Activated CD8-positive, alpha-beta memory T cell treated with anti-CD3 and anti-CD28 coated beads, Interleukin-2, amount 50 U/mL, for 1 hour (primary cell): ENCODE data around the gene WWC2.
"Not testable (repeated sequence)": the region's sequence is repeated elsewhere in the genome, so short reads cannot be mapped to it uniquely, and the experiment has no call there.

Experiments
- DNase-seq: peaks from one replicate; pipeline ENCODE4 v3.0.0-alpha.2; 2020; ENCODE audit errors: extremely low read depth

Gene WWC2

DNA sequence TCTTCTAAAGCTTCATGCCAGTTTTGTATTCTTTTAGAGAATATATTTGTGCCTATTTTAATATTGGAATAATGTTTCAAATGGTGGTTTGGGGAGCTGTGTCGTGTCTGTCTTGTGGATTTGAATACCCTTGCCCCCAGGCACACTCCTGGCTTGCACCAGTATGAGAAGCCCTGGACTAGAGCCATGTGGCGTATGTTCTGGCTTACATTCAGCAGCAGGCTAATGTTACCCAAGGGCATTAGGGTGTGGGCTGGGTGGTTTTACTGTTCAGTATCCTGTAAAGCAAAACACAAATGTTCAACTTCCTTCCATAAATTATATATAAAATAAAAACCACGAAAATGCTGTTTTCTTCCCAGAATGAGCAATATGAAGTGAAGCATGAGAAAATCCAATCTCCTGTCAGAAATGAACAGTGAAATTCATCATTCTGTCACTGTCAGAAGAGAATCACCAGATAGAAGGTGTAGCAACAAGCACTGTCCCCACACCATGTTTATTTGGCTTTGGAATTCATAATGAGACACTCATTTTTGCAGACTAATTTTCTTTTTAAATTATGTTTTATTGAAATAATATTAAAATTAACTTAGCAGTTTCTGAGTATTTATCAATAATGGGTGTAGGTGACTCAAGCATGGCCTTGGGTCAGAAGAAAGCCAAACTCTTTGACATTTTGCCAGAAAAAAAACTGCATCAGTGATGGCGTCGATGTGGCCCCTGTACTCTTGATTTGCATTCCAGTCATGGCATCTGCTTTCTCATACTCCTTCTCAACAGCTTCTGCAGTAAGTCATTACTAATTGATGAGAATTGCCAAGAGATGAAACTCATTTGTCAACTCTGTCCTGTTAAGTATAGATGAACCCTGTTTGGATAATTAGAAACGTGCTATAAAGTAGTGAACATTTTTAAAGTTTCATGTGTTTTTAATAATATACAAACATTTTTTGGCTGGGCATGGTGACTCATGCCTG, 43.8 kb downstream of the WWC2 start:
- no peak for DNase-seq

DNA sequence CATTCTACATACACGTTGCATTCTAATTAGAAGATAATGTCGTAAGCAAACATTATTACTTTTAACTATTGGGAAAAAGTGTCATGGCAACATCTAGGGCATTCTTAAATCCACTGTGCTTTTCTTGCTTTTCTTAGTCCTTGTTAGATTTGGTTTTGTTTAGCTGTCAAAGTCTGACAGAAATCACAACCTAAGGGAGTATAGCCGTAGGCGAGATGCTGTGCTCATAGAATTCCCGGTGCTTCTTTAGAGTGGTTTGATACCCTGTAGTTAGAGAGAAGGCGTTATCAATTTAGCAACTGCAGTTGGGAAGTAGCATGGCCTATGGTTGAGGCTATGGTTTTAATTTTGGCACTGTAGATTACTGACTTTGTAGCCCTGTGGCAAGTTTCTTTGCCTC, 45.7 kb downstream of the WWC2 start:
- no peak for DNase-seq

DNA sequence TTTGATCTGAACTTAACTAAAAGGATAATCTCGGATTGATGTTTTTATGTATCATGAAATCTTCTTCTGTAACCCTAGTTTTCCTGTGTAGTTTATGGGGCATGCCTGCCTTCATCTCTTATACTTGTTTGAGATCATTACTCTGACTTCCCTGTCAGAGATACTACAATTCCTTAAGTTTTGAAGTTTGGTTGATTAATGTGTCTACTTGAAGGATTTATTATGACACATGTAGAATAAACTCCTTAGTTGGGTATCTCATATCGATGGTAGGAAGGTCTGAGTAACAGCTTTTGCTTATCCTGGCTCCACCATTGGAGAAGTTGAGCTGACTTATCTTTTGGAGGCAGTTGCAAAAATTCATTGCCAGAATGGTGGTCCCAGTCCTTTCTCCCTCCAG, 46.7 kb downstream of the WWC2 start:
- no peak for DNase-seq

DNA sequence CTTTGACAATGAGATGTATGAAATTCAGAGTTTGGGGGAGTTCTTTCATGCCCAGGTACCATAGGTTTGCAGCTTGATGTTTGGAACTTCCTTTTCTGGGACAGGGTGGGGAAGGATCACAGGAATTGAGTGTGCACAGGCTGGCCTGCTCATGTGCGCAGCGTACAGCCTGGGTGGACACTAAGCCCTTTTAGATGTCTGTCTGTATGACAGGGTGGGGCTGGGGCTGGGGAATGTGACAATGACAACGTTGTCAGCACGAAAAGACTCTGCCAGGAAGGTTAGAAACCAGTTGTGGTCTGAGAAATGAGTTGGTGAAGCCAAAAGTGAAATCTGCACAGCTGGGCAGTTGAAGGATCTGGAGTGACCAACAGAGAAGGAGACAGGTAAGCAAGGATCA, 47.4 kb downstream of the WWC2 start:
- DNase-seq, result no peak

DNA sequence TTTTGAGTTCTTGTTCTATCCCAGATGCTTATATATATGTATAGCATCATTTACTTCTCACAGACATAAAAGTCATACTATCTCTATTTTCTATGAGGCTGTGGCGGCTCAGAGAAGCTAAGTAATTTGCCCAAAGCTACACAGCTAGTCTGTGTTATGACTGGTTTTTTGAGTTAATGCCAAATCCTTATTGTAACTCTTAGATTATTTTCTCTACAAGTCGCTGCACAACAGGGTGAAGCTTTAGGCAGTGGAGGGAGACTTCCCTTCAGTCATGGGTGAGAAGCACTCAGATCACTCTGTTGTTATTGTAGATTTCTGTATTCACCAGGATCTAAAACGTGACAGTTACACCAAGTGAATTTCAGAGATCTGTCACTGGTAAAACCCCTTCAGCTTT, 48.1 kb downstream of the WWC2 start:
- DNase-seq, result no peak

DNA sequence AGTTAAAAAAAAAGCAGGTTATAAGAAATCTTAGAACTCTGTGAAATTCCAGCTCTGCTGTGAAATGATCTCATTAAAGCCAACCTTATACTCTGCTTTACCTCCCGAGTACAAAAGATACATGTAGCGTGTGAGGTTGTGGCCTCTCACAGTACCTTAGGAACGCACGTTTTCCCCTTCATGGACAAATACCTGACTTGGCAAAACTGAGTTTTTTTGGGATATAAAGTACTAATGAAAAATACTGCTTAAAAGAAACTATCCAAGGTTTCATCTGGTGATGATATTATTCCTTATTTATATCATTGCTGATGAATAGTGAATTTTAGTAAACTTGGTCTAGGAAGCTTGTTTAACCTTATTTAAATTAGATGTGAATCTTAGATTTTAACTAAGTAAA, 48.9 kb downstream of the WWC2 start:
- no peak for DNase-seq

DNA sequence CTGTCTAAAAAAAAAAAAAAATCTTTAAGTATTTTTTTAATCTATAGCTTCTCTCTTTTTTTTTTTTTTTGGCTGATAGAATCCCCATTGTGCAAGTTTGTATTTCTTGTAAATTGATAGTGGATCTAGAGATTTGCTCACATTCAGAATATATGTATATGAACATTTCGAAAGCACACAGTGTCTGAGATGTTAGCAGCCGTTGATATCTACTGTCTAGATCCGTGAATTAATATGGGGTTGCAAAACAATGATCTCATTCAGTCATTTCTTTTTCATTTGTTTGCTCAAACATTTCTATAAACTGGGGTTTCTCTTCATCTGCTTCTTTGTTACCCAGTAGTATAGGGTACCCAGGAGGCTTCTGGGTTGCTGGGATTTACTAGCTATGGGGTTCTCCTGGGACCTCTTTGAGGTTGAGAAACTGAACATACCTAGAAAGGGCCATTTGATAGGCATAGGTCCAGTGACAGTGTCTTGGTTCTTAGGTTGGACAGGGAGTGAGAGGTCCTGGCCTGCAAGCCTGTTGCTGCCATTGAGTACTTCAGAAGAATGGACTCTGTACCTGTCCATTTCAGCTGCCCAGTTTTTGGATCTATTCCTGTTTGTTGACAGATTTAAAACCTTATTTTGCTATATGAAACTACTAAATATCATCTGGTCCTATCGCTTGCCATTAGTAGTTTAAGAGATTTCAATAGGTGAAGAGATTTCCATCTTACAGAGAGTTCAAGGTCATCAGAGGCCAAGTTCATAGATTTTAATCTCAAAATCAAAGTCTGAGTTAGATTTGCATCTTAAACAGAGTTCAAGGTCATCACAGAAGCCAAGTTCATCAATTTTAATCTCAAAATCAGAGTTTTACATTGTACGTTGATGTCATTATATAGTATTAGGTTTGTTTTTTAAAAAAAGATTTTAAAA, 50.8 kb downstream of the WWC2 start:
- DNase-seq, result no peak

DNA sequence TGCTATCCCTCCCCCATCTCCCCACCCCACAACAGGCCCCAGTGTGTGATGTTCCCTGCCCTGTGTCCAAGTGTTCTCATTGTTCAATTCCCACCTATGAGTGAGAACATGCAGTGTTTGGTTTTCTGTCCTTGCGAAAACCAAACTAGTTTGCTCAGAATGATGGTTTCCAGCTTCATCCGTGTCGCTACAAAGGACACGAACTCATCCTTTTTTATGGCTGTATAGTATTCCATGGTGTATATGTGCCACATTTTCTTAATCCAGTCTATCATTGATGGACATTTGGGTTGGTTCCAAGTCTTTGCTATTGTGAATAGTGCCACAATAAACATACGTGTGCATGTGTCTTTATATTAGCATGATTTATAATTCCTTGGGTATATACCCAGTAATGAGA, 51.6 kb downstream of the WWC2 start:
- not testable (repeated sequence) for DNase-seq

DNA sequence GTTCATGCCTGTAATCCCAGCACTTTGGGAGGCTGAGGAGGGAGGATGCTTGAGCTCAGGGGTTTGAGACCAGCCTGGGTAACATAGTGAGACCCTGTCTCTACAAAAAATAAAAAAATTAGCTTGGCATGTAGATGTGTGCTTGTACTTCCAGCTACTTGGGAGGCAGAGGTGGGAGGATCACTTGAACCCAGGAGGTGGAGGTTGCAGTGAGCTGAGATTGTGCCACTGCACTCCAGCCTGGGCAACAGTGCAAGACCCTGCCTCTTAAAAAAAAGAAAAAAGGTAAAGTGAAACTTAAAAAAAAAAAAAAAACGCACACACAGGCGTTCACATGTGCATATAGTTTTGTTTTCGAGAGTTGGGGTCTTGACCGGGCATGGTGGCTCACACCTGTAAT, 53.2 kb downstream of the WWC2 start:
- not testable (repeated sequence) for DNase-seq

DNA sequence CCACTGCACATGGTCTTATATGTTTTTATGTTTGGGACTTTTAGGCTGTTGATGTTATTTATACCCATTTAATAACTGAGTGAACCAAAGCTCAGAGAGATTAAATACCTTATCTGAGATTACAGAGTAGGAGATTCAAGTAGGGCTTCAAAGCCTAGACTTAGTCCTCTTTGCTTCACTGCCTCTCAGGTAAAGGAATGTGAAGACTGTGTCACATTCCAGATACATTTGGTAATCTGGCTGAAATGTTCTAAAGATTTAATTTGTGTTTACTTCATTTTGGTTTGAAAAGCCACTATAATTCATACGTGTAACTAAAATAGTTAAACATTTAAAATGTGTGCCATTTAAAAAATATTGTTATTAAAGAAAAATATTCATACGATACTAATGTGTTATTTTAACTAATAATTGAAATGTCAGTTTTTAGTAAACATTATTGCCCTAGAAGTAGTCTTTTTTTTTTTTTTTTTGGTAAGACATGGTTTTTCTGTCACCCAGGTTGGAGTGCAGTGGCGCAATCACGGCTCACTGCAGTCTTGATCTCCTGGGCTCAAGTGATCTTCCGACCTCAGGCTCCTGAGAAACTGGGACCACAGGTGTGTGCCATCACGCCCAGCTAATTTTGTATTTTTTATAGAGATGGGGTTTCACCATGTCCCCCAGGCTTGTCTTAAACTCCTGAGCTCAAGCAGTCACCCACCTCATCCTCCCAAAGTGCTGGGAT, 54.3 kb downstream of the WWC2 start:
- DNase-seq, result no peak

DNA sequence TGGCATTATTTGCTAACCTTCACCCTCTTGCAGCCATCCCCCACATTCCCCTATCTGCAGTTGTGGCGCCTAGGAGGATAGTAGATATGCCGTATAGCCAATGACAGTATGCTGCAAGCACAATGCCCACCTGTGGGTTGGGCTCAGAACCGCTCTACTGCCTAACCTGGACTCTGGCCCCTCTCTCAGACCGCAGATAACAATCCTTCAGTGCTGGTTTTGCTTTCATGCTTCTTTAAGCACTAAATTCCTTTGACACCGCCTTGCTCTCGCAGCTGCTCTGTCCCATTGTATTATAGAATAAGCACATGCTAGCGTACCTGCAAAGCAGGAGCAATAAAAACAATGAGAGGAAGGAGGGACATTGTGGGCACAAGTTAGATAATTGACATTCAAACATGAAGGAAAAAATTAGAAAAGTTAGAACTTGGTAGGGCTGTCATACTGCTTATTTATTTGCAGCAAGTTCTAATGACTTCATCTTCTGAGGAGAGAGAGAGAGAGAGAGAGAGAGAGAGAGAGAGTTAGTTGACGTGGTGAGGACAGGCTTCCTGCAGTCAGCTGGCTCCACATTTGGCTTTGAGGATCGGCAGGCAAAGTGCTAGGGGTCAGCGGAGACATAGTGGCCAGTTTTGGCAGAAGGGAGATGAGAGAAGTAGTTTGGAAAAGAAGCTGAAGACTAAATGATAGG, 55.8 kb downstream of the WWC2 start:
- DNase-seq, result no peak

DNA sequence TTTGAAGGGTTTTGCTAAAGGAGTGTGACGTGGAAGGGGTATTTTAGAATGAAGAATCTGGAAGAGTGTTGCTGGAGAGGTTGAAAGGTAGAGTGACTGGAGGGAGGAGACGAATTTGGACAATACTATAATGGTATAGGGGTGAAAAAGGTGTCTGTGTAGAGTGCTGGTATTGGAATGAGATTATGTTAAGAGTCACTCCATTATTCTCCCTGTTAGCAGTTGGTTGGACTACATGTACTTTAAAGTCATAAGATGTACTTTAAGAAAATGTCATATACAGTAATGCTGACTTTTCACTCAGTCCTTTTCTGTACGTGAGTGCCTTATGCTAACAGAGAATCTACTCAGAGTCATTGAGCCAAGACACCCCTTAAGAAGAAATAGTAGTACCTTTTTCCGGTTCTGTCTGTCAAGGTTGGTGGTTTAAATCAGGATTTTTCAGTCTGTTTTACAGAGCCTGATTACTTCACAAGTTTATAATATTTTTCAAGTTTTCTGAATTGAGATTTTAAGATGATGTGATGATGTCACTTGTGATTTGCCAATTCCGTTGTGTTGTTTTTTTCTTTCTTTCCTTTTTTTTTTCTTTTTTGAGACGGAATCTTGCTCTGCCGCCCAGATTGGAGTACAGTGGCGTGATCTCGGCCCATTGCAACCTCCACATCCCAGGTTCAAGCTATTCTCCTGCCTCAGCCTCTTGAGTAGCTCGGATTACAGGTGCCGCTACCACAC, 56.6 kb downstream of the WWC2 start:
- no peak for DNase-seq

DNA sequence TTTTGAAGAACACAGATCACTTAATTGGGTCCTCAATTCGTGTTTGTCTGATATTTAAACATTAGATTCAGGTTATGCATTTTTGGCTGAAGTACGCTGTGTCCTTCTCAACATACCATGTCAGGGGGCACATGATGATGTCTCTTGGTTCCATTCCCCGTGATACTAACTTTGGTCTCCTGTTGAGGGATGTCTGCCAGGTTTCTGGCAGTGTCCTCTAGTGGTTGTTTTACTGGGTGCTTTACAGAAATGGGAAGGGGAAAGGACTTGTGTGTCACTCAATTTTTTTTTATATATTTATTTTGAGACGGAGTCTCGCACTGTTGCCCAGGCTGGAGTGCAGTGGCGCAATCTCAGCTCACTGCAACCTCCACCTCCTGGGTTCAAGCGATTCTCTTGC, 58.2 kb downstream of the WWC2 start:
- no peak for DNase-seq

DNA sequence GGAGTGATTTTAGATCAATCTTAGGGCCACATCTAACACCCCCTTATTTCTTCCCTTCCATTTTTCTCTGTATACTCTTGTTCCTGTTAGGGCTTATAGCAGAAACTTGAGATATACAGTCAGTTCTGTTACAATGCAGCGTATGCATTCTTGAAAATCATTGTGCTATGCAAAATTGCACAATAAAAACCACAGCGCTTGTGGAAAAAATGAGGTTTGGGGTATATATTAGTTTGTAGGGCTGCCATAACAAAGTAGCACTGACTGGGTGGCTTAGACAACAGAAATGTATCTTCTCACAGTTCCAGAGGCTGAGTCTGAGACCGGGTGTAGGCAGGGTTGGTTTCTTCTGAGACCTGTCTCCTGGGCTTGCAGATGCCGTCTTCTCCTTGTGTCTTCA, 59.0 kb downstream of the WWC2 start:
- no peak for DNase-seq

DNA sequence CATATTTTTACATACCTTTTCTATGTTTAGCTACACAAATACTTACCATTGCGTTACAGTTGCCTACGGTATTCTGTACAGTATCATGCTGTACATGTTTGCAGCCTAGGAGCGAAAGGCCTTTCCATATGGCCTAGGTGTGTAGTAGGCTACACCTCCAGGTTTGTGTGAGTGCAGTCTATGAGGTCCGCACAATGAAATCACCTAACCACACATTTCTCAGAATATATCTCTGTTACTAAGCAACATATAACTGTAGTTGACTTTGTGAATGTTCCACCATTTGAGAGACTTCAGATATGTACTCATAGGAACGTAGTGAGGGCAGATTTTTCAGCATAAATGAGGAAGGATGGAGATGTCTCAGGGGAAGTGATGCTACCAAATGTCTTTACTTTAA, 62.6 kb downstream of the WWC2 start:
- no peak for DNase-seq

DNA sequence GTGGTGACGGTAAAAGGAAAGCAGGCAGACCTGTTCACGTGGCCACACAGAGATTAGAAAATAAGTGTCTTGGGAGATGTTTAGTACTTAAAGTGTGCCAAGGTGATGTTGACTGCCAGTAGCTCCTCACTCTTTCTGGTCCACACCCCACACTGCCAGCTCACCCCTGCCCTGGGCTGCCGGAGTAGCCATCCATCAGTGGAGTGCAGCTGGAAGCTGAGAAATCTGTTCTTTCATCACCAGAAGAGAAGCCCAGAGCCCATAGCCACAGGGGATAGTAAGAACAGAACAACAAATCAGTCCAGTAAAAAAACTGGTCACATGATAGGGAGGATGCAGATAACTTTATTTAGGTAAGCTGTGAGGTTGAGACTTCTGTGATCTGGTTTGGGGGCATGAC, 64.1 kb downstream of the WWC2 start:
- DNase-seq, result no peak

DNA sequence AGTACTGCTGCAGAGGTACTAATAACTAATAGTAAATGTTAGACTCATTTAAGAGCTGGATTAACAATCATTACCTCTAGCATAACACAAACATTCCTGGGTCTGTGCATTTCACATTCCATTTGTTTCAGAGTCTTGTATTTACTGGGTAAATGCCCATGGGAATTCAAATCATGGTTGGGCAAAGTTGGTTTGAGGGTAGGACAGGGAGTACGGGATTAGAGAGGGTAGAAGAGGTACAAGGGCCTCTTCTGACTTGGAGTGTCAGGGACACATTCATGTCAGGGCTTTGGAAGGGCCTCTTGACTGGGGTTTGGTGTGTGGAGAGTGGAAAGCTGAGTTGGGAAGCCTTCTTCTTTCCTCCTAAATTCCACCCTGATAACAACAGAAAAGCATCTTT, 65.9 kb downstream of the WWC2 start:
- no peak for DNase-seq

DNA sequence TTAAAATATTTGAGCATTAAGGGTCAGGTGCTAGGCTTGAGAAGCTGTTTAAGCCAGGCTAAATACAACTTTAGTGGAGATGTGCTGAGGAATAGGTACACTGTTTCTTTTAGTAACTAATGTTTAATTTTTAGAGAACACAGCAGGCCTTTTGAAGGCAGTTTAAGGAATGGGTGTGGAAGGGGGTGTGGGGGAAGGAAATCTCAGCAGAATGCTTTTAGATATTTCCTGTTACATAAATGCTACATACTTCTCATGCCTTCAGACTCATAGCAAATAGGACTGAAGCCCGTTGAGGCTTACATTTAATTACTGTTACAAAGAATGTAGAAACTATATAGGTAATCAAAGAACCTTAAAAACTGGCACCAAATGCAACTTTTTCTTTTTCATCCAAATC, 66.3 kb downstream of the WWC2 start:
- DNase-seq, result no peak

DNA sequence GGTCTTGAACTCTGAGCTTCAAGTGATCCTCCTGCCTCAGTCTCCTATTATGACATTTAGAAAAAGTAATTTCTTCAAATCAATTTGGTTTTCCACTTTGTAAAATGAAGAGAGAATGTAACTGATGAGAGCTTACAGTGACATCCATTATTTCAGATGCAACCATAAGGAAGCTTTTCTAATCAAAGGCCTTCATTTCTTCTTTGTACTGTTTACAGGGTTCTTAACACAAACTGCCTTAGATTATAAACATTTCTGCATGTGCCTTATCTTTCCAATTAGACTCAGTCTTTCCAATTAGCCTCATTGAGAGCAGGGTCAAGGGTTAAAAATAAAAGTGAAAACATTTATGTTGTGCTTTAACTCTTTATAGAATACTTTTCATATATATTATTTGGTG, 71.8 kb downstream of the WWC2 start:
- no peak for DNase-seq

DNA sequence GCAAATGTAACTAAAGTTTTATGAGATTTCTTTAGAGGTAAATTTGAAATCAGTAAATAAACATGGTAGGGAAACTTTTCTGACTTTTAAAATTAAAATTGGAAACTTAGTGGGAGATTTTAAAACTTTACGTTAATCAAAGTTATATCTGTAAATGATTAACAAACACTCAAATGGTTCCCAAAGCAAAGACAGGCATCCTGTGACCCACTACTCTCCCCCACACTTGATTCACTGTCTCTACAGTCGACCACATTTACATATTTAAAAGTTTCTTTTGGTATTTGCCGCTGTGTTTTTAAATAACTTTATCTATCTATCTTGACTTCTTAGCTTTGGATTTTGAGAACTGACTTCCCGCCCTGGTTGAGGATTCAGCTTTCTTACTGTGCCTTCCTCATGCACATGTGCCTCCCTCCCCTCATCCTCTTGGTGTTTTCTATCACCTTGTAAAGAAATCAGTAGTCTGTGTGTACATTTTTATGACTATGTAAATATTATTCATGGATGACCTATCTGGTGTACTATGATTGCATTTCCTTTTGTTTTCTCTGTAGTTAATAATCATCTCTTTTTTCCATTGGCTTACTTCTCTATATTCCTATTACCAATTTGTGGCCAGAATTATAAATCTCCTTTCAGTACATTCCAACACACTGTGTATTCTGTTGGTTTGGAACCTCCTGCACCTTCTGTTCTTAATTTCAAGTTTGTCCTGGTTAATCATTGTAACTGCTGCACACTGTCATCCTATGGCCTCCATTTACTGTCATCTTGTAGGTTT, 72.6 kb downstream of the WWC2 start:
- DNase-seq, result no peak
